Activated CD8-positive, alpha-beta T cell treated with anti-CD3 and anti-CD28 coated beads, Interleukin-2, amount 10 ng/mL, durations not matched to agents 7 days and 5 days (primary cell): ENCODE results near the gene FNIP2. TPM values are rescaled to one million over a fixed set of nuclear protein-coding genes. Genes with fewer than 3 reads are reported as not detected.
"Not testable (repeated sequence)": the region's sequence is repeated elsewhere in the genome, so short reads cannot be mapped to it uniquely, and the experiment has no call there.

Experiments used
- ATAC-seq: fragments of 150-1000 bp; cut with Tn5 transposase; one replicate; pipeline ENCODE4 v1.10.0; 2021; ENCODE audit warnings: moderate library complexity
- CTCF ChIA-PET: fragments of 350-600 bp; sonication (Branson Sonifier 250); formaldehyde crosslinking; loops from one replicate; lab custom pipeline; 2021; ENCODE audit warnings: antibody characterized with exemption; lab: Charles Lee
- POLR2A ChIA-PET: fragments of 350-600 bp; sonication (Branson Sonifier 250); formaldehyde crosslinking; loops from one replicate; lab custom pipeline; 2021; ENCODE audit warnings: antibody characterized with exemption; lab: Charles Lee
- DNase-seq: peaks from one replicate; pipeline ENCODE4 v3.0.0-alpha.2; 2020
- H3K27ac Mint-ChIP-seq: one replicate; pipeline ENCODE4 v1.8.0; 2021; ENCODE audit warnings: mild to moderate bottlenecking, mixed read lengths
- H3K27me3 Mint-ChIP-seq: one replicate; pipeline ENCODE4 v1.8.0; 2021; ENCODE audit warnings: low read depth, mixed read lengths
- H3K36me3 Mint-ChIP-seq: one replicate; pipeline ENCODE4 v1.8.0; 2021; ENCODE audit warnings: low read depth, mixed read lengths
- H3K4me1 Mint-ChIP-seq: one replicate; pipeline ENCODE4 v1.8.0; 2021; ENCODE audit warnings: low read depth, mixed read lengths
- H3K4me3 Mint-ChIP-seq: one replicate; pipeline ENCODE4 v1.8.0; 2021; ENCODE audit warnings: mild to moderate bottlenecking, mixed read lengths
- H3K9me3 Mint-ChIP-seq: one replicate; pipeline ENCODE4 v1.8.0; 2022; ENCODE audit warnings: mixed read lengths; ENCODE audit not compliant: insufficient read depth
- total RNA-seq, 2 experiments: library from RNA; stranded (reverse); gene quantifications; one replicate each; pipeline ENCODE4 v1.2.3, GENCODE V29; 2021

Gene FNIP2
- total RNA-seq, 2 experiments from 2014 or later = 13.1 to 13.7 TPM

- DNase-seq = no peak
Observed at GRCh38 chr4:158865520-158866177, 96.8 kb downstream of the FNIP2 start.

GRCh38 chr4:158869001-158869400, 100.2 kb downstream of the FNIP2 start:
- DNase-seq (no peak), ATAC-seq (no peak)
- POLR2A ChIA-PET = no interaction called here
- H3K4me3 Mint-ChIP-seq = no peak overlapping the region
- H3K36me3 Mint-ChIP-seq = peaks cover 26% of the 10 kb centered on the region
- H3K27ac Mint-ChIP-seq = no peak overlapping the region
- H3K9me3 Mint-ChIP-seq = no peaks in the 10 kb centered on the region
- H3K27me3 Mint-ChIP-seq = no peaks in the 10 kb centered on the region
- peaks cover 8% of the 10 kb centered on the region for H3K4me1 Mint-ChIP-seq
- CTCF ChIA-PET = interaction anchor here (1.6 kb wide), 1 partner anchor 17 kb away, joined by 6 read pairs; no protein-coding TSS in a partner anchor

More at GRCh38 chr4:158865520-158866177, 96.8 kb downstream of the FNIP2 start:
- Mint-ChIP-seq H3K27me3 (no peaks in the 10 kb centered on the region), H3K4me3 (no peak overlapping the region), H3K9me3 (no peaks in the 10 kb centered on the region), H3K4me1 (peaks cover 4% of the 10 kb centered on the region), H3K36me3 (peaks cover 30% of the 10 kb centered on the region), H3K27ac (no peak overlapping the region)
- no peak for ATAC-seq
- ChIA-PET CTCF (interaction anchor here (1.2 kb wide), 1 partner anchor 313 kb away, joined by 3 read pairs; no protein-coding TSS in a partner anchor), POLR2A (no interaction called here)

- ATAC-seq (no peak), DNase-seq (no peak)
- H3K27ac Mint-ChIP-seq = no peak overlapping the region
- H3K27me3 Mint-ChIP-seq = no peaks in the 10 kb centered on the region
- H3K9me3 Mint-ChIP-seq = no peaks in the 10 kb centered on the region
- POLR2A ChIA-PET = no interaction called here
- peaks cover 22% of the 10 kb centered on the region for H3K36me3 Mint-ChIP-seq
- peaks cover 11% of the 10 kb centered on the region for H3K4me1 Mint-ChIP-seq
- no peak overlapping the region for H3K4me3 Mint-ChIP-seq
- CTCF ChIA-PET = interaction anchor here (1.6 kb wide), 1 partner anchor 18 kb away, joined by 6 read pairs; no protein-coding TSS in a partner anchor
Observed at GRCh38 chr4:158869761-158870160, 100.9 kb downstream of the FNIP2 start.

- ChIA-PET CTCF (no interaction called here), POLR2A (no interaction called here)
- DNase-seq = no peak
- no peaks in the 10 kb centered on the region for H3K9me3 Mint-ChIP-seq
- H3K4me3 Mint-ChIP-seq = no peak overlapping the region
- ATAC-seq = no peak
- no peak overlapping the region for H3K27ac Mint-ChIP-seq
- H3K36me3 Mint-ChIP-seq = peaks cover 23% of the 10 kb centered on the region
- H3K4me1 Mint-ChIP-seq = peaks cover 11% of the 10 kb centered on the region
- no peaks in the 10 kb centered on the region for H3K27me3 Mint-ChIP-seq
Observed at GRCh38 chr4:158870282-158870625, 101.4 kb downstream of the FNIP2 start.

GRCh38 chr4:158870626-158871334, 102.0 kb downstream of the FNIP2 start:
- CTCF ChIA-PET = interaction anchor here (0.6 kb wide), 1 partner anchor 12 kb away, joined by 3 read pairs; no protein-coding TSS in a partner anchor

GRCh38 chr4:158871335-158871724, 102.5 kb downstream of the FNIP2 start:
- ChIA-PET CTCF (interaction anchor here (0.6 kb wide), 1 partner anchor 12 kb away, joined by 3 read pairs; no protein-coding TSS in a partner anchor), POLR2A (no interaction called here)
- Mint-ChIP-seq H3K4me3 (no peak overlapping the region), H3K36me3 (peaks cover 26% of the 10 kb centered on the region), H3K27ac (no peak overlapping the region), H3K9me3 (no peaks in the 10 kb centered on the region), H3K27me3 (no peaks in the 10 kb centered on the region), H3K4me1 (peaks cover 11% of the 10 kb centered on the region)
- ATAC-seq = no peak
- DNase-seq = no peak

More at GRCh38 chr4:158870626-158871334, 102.0 kb downstream of the FNIP2 start:
- ATAC-seq = no peak
- no peak for DNase-seq
- H3K4me3 Mint-ChIP-seq = no peak overlapping the region
- no peaks in the 10 kb centered on the region for H3K27me3 Mint-ChIP-seq
- H3K27ac Mint-ChIP-seq = no peak overlapping the region
- H3K9me3 Mint-ChIP-seq = no peaks in the 10 kb centered on the region
- H3K4me1 Mint-ChIP-seq = peaks cover 11% of the 10 kb centered on the region
- POLR2A ChIA-PET = no interaction called here
- peaks cover 26% of the 10 kb centered on the region for H3K36me3 Mint-ChIP-seq

- no peak overlapping the region for H3K4me3 Mint-ChIP-seq
- DNase-seq = peak; percentile 55
- ATAC-seq = peak; percentile 80
- H3K36me3 Mint-ChIP-seq = peaks cover 38% of the 10 kb centered on the region
- H3K4me1 Mint-ChIP-seq = peaks cover 11% of the 10 kb centered on the region
- peaks cover 6% of the 10 kb centered on the region for H3K9me3 Mint-ChIP-seq
- POLR2A ChIA-PET = no interaction called here
- H3K27ac Mint-ChIP-seq = no peak overlapping the region
- CTCF ChIA-PET = interaction anchor here (1.9 kb wide), 1 partner anchor 22 kb away, joined by 6 read pairs; no protein-coding TSS in a partner anchor
- no peaks in the 10 kb centered on the region for H3K27me3 Mint-ChIP-seq
Observed at GRCh38 chr4:158873795-158874401, 105.1 kb downstream of the FNIP2 start.

- DNase-seq (no peak), ATAC-seq (no peak)
- Mint-ChIP-seq H3K27me3 (no peaks in the 10 kb centered on the region), H3K36me3 (peaks cover 40% of the 10 kb centered on the region), H3K4me3 (no peak overlapping the region), H3K27ac (no peak overlapping the region), H3K4me1 (peaks cover 11% of the 10 kb centered on the region), H3K9me3 (peaks cover 10% of the 10 kb centered on the region)
- CTCF ChIA-PET = interaction anchor here (1.9 kb wide), 1 partner anchor 23 kb away, joined by 6 read pairs; no protein-coding TSS in a partner anchor
- POLR2A ChIA-PET = no interaction called here
Observed at GRCh38 chr4:158875026-158875425, 106.2 kb downstream of the FNIP2 start.

- Mint-ChIP-seq H3K4me3 (no peak overlapping the region), H3K4me1 (peaks cover 11% of the 10 kb centered on the region), H3K9me3 (peaks cover 10% of the 10 kb centered on the region), H3K27ac (no peak overlapping the region), H3K27me3 (no peaks in the 10 kb centered on the region), H3K36me3 (peaks cover 40% of the 10 kb centered on the region)
- POLR2A ChIA-PET = no interaction called here
- ATAC-seq = no peak
- no peak for DNase-seq
- CTCF ChIA-PET = no interaction called here
Observed at GRCh38 chr4:158875455-158875854, 106.6 kb downstream of the FNIP2 start.

- H3K4me3 Mint-ChIP-seq = no peak overlapping the region
Observed at GRCh38 chr4:158877069-158877468, 108.2 kb downstream of the FNIP2 start.

GRCh38 chr4:158882142-158882541, 113.3 kb downstream of the FNIP2 start:
- H3K9me3 Mint-ChIP-seq = peaks cover 10% of the 10 kb centered on the region
- CTCF ChIA-PET = not testable (repeated sequence)

More at GRCh38 chr4:158877069-158877468, 108.2 kb downstream of the FNIP2 start:
- no peaks in the 10 kb centered on the region for H3K27me3 Mint-ChIP-seq
- peaks cover 11% of the 10 kb centered on the region for H3K4me1 Mint-ChIP-seq
- H3K36me3 Mint-ChIP-seq = peaks cover 37% of the 10 kb centered on the region
- ChIA-PET CTCF (no interaction called here), POLR2A (no interaction called here)
- H3K27ac Mint-ChIP-seq = no peak overlapping the region
- H3K9me3 Mint-ChIP-seq = peaks cover 10% of the 10 kb centered on the region
- ATAC-seq = no peak
- no peak for DNase-seq

More at GRCh38 chr4:158882142-158882541, 113.3 kb downstream of the FNIP2 start:
- H3K27ac Mint-ChIP-seq, DNase-seq, H3K4me3 Mint-ChIP-seq, ATAC-seq, H3K27me3 Mint-ChIP-seq, H3K4me1 Mint-ChIP-seq, POLR2A ChIA-PET: not testable (repeated sequence)
- peaks cover 34% of the 10 kb centered on the region for H3K36me3 Mint-ChIP-seq
